Airway epithelial cell (primary cell): Measurements from ENCODE around the gene SUFU. TPM values are rescaled to one million over a fixed set of nuclear protein-coding genes. Genes with fewer than 3 reads are reported as not detected.

Experiments
- total RNA-seq: library from RNA; depleted of rRNA; stranded (reverse); fragments of >200 nt; gene quantifications from 2 replicates; pipeline ENCODE4 v1.2.3, GENCODE V29; 2015

The SUFU gene
- 5.3 and 6.8 TPM in 2 replicates for total RNA-seq

DNA sequence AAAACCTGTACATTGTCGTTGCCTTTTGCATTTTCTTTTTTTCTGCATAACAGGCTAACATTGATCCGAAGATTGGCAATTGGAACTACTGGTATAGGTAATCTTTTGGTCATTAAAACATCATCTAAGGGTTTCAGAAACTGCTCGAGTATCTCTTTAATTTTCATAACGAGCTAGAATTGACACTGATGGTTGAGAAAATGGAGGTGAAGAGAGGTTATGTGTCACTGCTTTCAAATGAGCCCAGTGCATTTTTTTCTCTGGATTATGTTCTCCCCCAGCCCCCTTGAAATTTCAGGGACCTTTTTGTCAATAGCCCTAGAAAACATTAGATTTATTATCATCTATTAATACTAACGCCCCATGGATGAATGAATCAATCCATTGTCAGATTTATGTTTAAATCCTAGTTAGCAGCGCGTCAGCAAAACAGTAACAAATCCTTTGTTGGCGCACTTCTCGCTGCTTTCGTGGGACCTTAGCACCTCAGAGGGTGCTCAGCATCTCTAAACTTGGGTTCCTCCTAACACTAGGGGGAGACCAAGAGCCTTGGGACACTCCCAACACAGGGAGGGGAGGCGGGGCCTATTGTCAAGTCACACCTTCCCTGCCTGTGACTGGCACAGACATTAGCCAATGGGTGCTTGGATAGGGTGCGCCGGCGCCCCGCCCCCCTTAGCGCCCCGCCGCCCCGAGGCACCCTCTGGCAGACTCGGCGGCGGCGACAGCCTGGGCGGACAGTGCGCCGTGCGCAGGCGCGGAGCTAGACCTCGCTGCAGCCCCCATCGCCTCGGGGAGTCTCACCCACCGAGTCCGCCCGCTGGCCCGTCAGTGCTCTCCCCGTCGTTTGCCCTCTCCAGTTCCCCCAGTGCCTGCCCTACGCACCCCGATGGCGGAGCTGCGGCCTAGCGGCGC, at the start of gene SUFU:
Gene SUFU (plus strand): TSS at position 709 of the 915 bp plus-strand sequence. CDS start 181 bp downstream, at position 890.

DNA sequence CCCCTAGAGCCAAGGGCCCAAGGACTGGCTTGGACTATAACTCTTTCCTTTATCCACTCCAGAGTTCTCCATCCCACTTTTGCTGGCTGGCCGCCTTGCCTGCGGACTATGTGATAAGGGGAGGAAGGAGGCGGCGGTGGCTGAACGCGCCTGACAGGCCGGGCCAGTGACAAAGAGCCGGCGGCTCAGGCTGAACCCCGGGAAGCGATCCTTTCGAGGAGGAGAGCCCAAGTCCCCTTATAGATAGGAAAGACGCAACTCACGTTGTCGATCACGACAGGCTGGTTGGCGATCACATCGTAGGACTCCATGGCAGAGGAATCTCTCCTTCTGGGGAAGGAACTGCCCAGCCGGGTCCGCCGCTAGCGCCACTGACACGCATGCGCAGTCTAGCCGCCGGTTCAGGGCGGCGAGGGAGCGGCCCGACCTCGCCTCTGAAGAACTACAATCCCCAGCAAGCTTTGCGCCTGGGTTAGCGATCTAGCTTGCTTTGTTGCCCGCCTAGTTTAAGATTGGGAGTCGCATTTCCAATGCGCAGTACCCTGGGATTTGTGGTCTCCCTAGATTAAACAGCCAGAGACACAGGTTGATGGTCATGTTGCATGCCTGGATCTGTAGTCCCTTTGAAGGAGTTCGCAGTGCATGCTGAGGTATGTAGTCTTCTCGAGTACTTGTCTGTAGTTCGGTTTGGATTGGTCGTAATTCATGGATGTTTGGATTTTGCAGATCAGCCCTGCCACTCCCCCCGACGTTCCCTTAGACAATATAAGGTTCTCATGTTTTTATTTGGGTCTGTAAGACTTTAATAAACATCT, 1.2 kb upstream of the SUFU start, which contains the start of gene ACTR1A:
Gene ACTR1A (minus strand): TSS at position 376 of the 815 bp plus-strand sequence. CDS start 65 bp downstream, at position 311.

DNA sequence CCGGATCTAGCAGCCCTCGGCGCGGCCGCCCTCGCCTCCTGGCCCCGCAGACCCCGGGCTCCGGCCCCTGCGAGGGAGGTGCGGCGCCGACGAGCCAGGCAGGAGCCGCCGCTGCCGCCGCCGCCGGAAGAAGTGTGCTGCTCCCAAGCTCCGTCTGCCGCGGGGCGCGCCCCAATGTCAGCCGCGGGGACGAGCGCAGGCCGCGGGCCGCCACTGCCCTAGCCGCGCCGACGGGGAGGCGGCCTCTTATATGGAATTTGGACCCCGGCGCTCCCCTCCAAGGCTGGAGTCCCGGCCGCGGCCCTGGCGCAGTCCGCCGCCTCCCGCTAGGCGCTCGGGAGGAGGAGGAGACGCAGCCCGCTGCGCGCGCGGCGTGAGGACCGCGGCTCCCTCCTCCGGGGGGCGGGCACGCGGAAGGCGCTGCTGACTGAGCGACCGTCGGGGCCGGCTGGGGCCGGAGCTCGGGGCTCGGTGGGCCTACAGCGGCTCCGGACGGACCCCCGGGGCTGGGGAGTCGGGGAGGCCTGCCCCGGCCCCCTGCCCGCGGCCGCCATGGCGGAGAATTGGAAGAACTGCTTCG, 140.4 kb downstream of the SUFU start, which contains the start of gene TRIM8:
Gene TRIM8 (plus strand): TSS at position 414 of the 580 bp plus-strand sequence. CDS start 139 bp downstream, at position 553.

Other genes with a start within 250 kb of the SUFU start
- 24.2 and 29.1 TPM in 2 replicates for gene NFKB2, start 108.3 kb upstream of the SUFU start, total RNA-seq
- gene PSD, start 85.2 kb upstream of the SUFU start, total RNA-seq: 0.09 and 0.63 TPM in 2 replicates
- 17.7 and 19.2 TPM in 2 replicates for gene FBXL15, start 83.1 kb upstream of the SUFU start, total RNA-seq
- gene CUEDC2, start 71.4 kb upstream of the SUFU start, total RNA-seq: 72.5 and 80.3 TPM in 2 replicates
- gene C10orf95, start 52.4 kb upstream of the SUFU start, total RNA-seq: 2.3 and 3.6 TPM in 2 replicates
- gene ACTR1A, start 1.3 kb upstream of the SUFU start, total RNA-seq: 105 and 138 TPM in 2 replicates
- gene TRIM8, start 140.5 kb downstream of the SUFU start, total RNA-seq: 80.5 and 84.4 TPM in 2 replicates
- gene ARL3, start 210.4 kb downstream of the SUFU start, total RNA-seq: 6.6 and 9.6 TPM in 2 replicates
- 2.8 and 3.2 TPM in 2 replicates for gene SFXN2, start 210.7 kb downstream of the SUFU start, total RNA-seq
- gene WBP1L, start 240.0 kb downstream of the SUFU start, total RNA-seq: 37.9 and 53.0 TPM in 2 replicates